Measurements from ENCODE around the gene MAPK11.

GRCh38 chr22:50310031-50310722, 40.0 kb upstream of the MAPK11 start:
- TF ChIP-seq CREB5 (CRISPR knock-in tag; IDR thresholded peaks at IDR 0.05; ENCODE audit: low read depth) (no peak), OSR1 (CRISPR knock-in tag; IDR thresholded peaks at IDR 0.05) (no peak), ZFP30 (CRISPR knock-in tag; IDR thresholded peaks at IDR 0.05) (no peak), CSDC2 (CRISPR knock-in tag; IDR thresholded peaks at IDR 0.05) (no peak), PATZ1 (CRISPR knock-in tag; IDR thresholded peaks at IDR 0.05; ENCODE audit: borderline replicate concordance) (no peak)

Data from SK-N-SH treated with all-trans-retinoic acid at 6 μM for 48 hours (cell line).